Esophagus muscularis mucosa (tissue), 4 donors: ENCODE results near the gene C9orf43. TPM values are rescaled to one million over a fixed set of nuclear protein-coding genes. Genes with fewer than 3 reads are reported as not detected.

Experiments
- DNase-seq: peaks from one replicate; pipeline ENCODE4 v3.0.0-alpha.2; 2017; ENCODE audit errors: extremely low spot score
- H3K27ac ChIP-seq, 4 donors: fragments of 200-600 bp; sonication (generic); replicated peaks in 1 of 4; 1 replicate in 3 of 4; 2 replicates in 1 of 4; pipeline ENCODE4 v1.5.1; 2016 to 2019; ENCODE audit warnings: mild to moderate bottlenecking in 1 of 4
- H3K27me3 ChIP-seq, 4 donors: fragments of 200-600 bp; sonication (generic); one replicate each; pipeline versions ENCODE4 v1.5.1 to v1.6.0; 2016 to 2019
- H3K36me3 ChIP-seq, 4 donors: fragments of 200-600 bp; sonication (generic); one replicate each; pipeline ENCODE4 v1.5.1; 2016 to 2019
- H3K4me1 ChIP-seq, 4 donors: fragments of 200-600 bp; sonication (generic); one replicate each; pipeline ENCODE4 v1.5.1; 2016 to 2019
- H3K4me3 ChIP-seq, 4 donors: fragments of 200-600 bp; sonication (generic); 1 replicate in 2 of 4; 2 replicates in 2 of 4; pipeline ENCODE4 v1.5.1; 2016 to 2019; ENCODE audit warnings: mild to moderate bottlenecking in 4 of 4, moderate library complexity in 1 of 4
- H3K9me3 ChIP-seq, 4 donors: fragments of 200-600 bp; sonication (generic); 1 replicate in 3 of 4; 2 replicates in 1 of 4; pipeline ENCODE4 v1.5.1; 2016 to 2019
- CTCF ChIP-seq, 3 experiments: fragments of 200-600 bp in 2 of 3; fragments of 450-650 bp in 1 of 3; sonication (generic) in 2 of 3; IDR thresholded peaks; one replicate each; pipeline ENCODE4 v1.5.1; 2017 to 2019; ENCODE audit warnings: antibody characterized with exemption in 3 of 3, mild to moderate bottlenecking in 2 of 3, moderate library complexity in 1 of 3
- EP300 ChIP-seq: sonication (generic); formaldehyde crosslinking; IDR thresholded peaks from one replicate; pipeline ENCODE4 v1.6.1; 2017; ENCODE audit warnings: antibody characterized with exemption
- POLR2A ChIP-seq: fragments of 450-650 bp; IDR thresholded peaks from one replicate; pipeline ENCODE4 v1.6.1; 2017; ENCODE audit warnings: antibody characterized with exemption, moderate library complexity, mild to moderate bottlenecking, low read depth
- POLR2AphosphoS5 ChIP-seq, 2 donors: sonication (generic); formaldehyde crosslinking; IDR thresholded peaks; one replicate each; pipeline ENCODE4 v1.6.1; 2017; ENCODE audit warnings: antibody characterized with exemption in 2 of 2
- WGBS: methylation state at CpG from one replicate; pipeline ENCODE4 v1.1.5; 2018; 5-methylcytosine and 5-hydroxymethylcytosine counted together
- intact Hi-C: fragments of 100-400 bp; cut with DNase I; formaldehyde crosslinking; loops from one replicate; pipeline ENCODE4 v1.15.1; 2023
- total RNA-seq, 4 donors: library from RNA; depleted of rRNA; stranded (reverse); fragments of >200 nt; gene quantifications; one replicate each; pipeline versions ENCODE4 v1.1.0 to v1.2.1, GENCODE V29; 2016

C9orf43 gene
- total RNA-seq, 4 donors from 2014 or later = 0.17 to 1.8 TPM; not detected in 2

GRCh38 chr9:113468716-113469448, 58.3 kb downstream of the C9orf43 start:
- no peaks in the 10 kb centered on the region for H3K9me3 ChIP-seq
- 48% methylated on average over 6 of the region's 6 CpGs for WGBS
- intact Hi-C loops = no loop called here
- H3K27me3 ChIP-seq = no peaks in the 10 kb centered on the region
- H3K4me3 ChIP-seq = no peak overlapping the region
- H3K4me1 ChIP-seq = peaks cover 0 to 54% (median 42%) of the 10 kb centered on the region in 4 donors
- DNase-seq = peak; percentile 84
- no peak for TF ChIP-seq CTCF (IDR thresholded peaks at IDR 0.05)
- peak in 1 of 2 donors; percentile 49 for TF ChIP-seq POLR2AphosphoS5 (IDR thresholded peaks at IDR 0.05)
- TF ChIP-seq POLR2A = no peak
- no peak for TF ChIP-seq EP300
- H3K36me3 ChIP-seq = no peaks in the 10 kb centered on the region
- H3K27ac ChIP-seq = peak overlapping the region; percentile 42 to 64 (median 62)

- DNase-seq = no peak
- TF ChIP-seq POLR2A = no peak
- no peak for TF ChIP-seq POLR2AphosphoS5 (IDR thresholded peaks at IDR 0.05)
- TF ChIP-seq CTCF (IDR thresholded peaks at IDR 0.05) = no peak
- no peak for TF ChIP-seq EP300
- intact Hi-C loops = no loop called here
- H3K9me3 ChIP-seq = no peaks in the 10 kb centered on the region
- no peak overlapping the region for H3K4me3 ChIP-seq
- 83% methylated on average over 1 of the region's 1 CpG for WGBS
- H3K4me1 ChIP-seq = peaks cover 7 to 52% (median 35%) of the 10 kb centered on the region in 4 donors
- H3K27me3 ChIP-seq = no peaks in the 10 kb centered on the region
- H3K36me3 ChIP-seq = no peaks in the 10 kb centered on the region
- H3K27ac ChIP-seq = peak overlapping the region in 1 of 4 donors; percentile 25
These were observed 60.6 kb downstream of the C9orf43 start for GRCh38 chr9:113471143-113471542.

GRCh38 chr9:113471566-113471965, 61.0 kb downstream of the C9orf43 start:
- H3K4me1 ChIP-seq = peaks cover 10 to 53% (median 38%) of the 10 kb centered on the region in 4 donors
- DNase-seq = peak; percentile 8
- no peaks in the 10 kb centered on the region for H3K36me3 ChIP-seq
- peak overlapping the region in 1 of 4 donors; percentile 25 for H3K27ac ChIP-seq
- no peak overlapping the region for H3K4me3 ChIP-seq
- no peaks in the 10 kb centered on the region for H3K9me3 ChIP-seq
- H3K27me3 ChIP-seq = no peaks in the 10 kb centered on the region
- intact Hi-C loops = no loop called here
- WGBS = 92% methylated on average over 6 of the region's 6 CpGs
- TF ChIP-seq POLR2A = no peak
- no peak for TF ChIP-seq EP300
- no peak for TF ChIP-seq CTCF (IDR thresholded peaks at IDR 0.05)
- no peak for TF ChIP-seq POLR2AphosphoS5 (IDR thresholded peaks at IDR 0.05)

GRCh38 chr9:113472199-113472598, 61.7 kb downstream of the C9orf43 start:
- Histone ChIP-seq H3K27me3 (no peaks in the 10 kb centered on the region), H3K4me1 (peaks cover 10 to 59% (median 41%) of the 10 kb centered on the region in 4 donors), H3K4me3 (no peak overlapping the region), H3K27ac (no peak overlapping the region), H3K36me3 (no peaks in the 10 kb centered on the region), H3K9me3 (no peaks in the 10 kb centered on the region)
- intact Hi-C loops = no loop called here
- TF ChIP-seq POLR2AphosphoS5 (IDR thresholded peaks at IDR 0.05) (no peak), CTCF (IDR thresholded peaks at IDR 0.05) (no peak), POLR2A (no peak), EP300 (no peak)
- DNase-seq = no peak
- 96% methylated on average over 5 of the region's 5 CpGs for WGBS
